ENCODE measurements around the gene BID.

Gene BID

DNA sequence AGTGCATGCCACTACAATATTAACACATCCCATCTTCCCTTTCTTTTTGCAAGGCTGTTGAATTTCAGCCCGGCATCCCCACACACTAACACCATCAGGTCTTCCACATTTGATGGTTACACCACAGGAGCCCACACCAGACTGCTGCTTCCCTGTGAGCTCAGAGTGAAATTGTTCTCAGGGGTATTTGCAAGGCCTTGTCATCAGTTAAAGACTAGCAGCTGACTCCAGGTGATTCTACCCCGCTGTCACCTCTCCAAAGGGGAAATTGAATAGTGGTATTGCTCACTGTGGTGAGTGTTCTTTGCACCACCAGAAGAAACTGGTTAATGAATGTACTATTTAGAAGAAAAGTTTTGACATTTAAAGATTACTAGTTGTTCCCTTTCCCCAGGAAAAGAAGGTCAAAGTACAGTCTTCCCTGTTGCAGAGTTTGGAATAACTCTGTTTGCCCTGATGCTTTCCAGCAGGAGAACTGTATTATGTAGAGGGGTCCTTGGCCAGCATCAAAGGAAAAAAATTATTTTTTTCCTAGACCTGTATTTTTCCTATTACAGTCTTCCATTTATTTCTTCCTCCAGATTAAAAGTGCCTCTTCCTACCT is 41.9 kb downstream of the BID start:
- no peak for DNase-seq

DNA sequence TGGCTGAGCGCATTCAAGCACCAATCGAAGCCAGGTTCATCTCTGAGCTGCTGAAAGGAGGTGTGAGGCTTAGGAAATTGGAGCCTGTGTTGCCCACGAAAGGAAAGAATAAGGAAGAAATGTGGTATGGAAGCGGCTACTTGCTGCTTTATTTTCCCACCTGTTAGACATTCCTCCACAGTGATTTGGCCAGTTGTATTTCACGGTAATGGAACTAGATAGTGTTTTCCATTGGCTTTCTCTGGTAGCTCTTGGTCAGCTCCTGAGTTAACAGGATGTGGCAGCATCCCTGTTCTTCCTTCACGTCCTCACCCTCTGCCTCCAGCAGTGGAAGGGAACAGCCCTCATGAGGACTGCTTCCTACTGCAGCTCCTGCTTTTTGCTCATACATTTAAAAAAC is 44.7 kb downstream of the BID start:
- DNase-seq, result no peak

DNA sequence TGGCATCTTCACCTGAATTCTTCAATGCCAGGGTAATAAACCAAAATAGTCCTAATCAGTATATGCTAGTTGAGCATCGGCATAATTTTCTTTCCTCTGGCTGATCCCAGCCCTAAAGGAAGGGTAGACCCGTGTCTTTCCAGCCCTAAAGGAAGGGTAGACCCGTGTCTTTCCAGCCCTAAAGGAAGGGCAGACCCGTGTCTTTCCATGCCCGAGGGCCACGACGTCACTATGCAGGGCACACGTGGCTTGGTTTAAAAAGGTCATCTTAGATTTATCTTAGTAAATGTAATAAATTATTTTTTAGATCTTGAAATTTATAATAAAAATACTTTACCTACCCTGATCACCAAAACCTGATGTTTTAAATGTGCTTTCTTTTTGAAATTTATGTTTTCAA is 45.5 kb downstream of the BID start:
- no peak for DNase-seq

DNA sequence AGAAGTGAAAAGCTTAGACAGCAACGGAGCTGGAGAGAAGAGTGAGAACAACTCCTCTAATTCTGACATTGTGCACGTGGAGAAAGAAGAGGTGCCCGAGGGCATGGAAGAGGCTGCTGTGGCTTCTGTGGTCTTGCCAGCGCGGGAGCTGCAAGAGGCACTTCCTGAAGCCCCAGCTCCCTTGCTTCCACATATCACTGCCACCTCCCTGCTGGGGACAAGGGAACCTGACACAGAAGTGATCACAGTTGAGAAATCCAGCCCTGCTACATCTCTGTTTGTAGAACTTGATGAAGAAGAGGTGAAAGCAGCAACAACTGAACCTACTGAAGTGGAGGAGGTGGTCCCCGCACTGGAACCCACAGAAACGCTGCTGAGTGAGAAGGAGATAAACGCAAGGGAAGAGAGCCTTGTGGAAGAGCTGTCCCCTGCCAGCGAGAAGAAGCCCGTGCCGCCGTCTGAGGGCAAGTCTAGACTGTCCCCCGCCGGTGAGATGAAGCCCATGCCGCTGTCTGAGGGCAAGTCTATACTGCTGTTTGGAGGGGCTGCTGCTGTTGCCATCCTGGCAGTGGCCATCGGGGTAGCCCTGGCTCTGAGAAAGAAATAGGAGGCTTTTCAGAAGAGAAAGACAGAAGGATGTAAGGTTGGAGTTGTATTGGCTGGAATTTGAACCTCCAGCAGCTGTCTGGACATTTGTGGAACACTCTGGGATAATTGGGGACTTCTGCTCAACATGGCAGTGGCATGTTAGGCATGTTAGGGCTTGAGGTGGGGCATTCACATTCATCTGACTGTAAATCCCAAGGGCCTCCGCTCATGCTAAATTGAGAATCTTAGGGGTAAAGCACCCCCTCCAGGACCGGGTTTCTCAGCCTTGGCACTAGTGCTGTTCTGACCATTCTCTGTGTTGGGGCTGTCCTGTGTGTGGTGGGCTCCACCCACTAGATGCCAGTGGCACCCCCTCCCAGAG is 47.1 kb downstream of the BID start:
- DNase-seq, result no peak

DNA sequence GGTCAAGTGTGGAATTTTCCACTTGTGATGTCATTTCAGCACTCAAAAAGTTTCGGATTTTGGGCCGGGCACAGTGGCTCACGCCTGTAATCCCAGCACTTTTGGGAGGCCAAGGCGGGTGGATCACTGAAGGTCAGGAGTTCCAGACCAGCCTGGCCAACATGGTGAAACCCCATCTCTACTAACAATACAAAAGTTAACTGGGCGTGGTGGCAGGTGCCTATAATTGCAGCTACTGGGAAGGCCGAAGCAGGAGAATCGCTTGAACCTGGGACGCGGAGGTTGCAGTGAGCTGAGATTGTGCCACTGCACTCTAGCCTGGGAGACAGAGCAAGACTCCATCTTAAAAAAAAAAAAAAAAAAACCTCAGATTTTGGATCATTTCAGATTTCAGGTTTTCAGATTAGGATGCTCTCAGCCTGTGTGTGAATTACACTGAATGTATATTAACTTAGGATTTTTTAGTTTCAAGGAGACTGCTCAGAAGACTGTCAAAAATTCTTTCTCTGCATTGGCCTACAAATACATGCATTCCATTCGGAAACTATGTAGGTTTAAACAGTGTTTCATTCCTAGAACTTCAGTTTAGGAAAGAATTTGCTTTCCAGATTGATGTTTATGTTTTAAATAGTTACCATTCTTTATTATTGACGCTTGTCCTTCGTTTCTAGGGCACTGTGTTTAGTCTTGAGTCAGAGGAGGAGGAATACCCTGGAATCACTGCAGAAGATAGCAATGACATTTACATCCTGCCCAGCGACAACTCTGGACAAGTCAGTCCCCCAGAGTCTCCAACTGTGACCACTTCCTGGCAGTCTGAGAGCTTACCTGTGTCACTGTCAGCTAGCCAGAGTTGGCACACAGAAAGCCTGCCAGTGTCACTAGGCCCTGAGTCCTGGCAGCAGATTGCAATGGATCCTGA is 48.0 kb downstream of the BID start:
- DNase-seq, result no peak

DNA sequence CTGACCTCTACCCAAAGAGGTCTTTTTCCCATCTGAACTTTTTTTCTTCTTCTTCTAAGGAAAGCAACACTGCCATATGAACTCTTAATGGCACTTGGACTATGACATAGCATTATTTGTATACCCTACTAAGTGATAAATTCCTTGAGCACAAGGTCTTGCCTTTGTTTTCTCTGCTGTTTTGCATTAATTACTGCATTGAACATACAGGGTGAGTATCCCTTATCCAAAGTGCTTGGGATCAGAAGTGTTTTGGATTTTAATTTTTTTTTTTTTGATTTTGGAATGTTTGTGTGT is 48.8 kb downstream of the BID start:
- no peak for DNase-seq

DNA sequence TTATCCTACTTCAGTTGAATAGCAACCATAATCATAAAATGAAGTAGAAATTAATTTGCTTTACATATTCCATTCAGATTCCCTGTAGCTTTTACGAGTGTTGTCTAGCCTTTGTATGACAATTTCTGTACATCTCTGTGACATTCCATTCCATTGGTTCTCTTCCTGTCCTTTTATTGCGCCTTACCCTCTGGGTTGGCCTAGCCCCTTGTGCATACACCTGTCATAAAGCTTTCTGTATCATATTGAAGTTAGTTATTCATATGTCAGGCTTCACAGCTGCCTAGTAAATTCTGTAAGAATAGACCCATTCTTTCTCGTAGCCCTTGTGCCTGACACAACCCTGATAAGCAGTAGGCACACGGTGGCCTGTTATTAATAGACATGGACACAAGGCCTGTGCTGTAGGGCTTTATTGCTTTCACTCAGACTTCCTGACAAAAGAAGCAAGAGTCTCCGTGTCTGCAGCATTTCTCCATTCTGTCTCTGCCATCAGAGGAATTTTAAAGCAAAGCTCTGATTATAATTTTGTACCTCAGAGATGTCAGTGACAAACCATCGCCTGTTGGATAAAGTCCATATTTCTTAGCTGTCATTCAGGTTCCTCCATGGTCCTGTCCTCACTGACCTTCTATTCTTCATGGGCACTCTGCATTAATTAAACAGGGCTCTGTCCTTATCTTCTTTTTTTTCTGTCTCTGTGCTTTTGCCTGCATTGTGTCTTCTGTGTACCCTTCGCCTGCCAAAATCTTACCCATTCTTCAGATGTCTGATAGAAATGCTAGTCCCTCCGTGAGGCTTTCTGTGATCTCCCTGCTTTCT is 49.4 kb downstream of the BID start:
- DNase-seq, result no peak

DNA sequence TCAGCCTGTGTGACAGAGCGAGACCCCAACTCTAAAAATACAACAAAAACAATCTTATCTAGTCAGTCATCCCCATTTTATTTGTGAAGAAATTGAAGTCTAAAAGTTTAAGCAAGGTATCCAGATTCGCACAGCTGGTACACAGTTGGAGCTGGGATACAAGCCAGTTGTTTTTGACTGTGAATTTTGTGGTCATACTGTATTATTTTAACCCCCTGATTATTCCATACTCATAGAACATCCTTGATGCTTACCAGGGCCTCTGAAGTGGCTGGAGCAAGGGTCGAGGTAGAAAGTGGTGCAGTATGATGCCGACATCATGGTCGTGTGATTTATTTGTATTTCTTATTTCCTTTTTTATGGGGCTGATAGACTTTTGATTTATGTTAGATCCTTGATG is 50.0 kb downstream of the BID start:
- DNase-seq, result no peak

DNA sequence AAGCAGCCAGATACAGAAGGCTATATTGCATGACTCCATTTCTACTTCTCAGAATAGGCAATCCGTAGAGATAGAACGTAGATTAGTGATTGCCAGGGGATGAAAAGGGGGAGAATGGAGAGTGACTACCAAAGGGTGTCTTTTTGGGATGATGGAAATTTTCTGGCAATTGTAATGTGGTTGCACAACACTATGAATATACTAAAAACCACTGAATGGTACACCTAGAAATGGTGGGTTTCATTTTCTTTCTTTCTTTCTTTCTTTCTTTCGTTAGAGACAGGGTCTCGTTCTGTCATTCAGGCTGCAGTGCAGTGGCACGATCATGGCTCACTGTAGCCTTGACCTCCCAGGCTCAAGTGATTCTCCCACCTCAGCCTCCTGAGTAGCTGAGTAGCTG is 54.4 kb downstream of the BID start:
- DNase-seq, result no peak

DNA sequence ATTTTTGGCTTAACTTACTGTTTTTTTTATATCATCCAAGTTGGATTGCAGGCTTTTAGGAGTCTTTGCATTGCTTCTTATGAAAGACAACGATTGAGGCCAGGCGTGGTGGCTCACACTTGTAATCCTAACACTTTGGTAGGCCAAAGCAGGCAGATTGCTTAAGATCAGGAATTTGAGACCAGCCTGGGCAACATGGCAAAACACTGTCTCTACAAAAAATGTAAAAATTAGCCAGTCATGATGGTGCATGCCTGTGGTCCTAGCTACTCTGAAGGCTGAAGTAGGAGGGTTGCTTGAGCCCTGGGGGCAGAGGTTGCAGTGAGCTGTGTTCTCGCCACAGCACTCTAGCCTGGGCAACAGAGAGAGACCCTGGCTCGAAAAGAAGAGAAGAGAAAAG is 56.6 kb downstream of the BID start:
- no peak for DNase-seq

DNA sequence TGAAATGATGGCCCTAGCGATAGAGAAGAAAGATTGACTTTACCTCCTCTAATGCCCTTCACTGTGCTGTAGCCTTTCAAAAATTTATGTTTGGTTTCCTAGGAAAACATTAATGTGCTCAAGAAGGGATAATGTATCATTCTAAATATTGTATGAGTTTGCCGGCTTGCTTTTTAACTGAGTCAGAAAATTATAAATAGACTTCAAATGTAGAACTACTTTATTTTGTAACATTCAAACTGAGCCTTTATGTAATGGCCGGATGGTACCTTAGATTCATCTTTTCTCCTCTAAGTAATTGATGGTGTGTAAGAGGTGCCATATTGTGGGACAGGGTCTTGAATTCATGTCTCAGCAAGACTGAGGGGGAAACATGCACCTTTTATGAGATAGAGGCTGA is 57.7 kb downstream of the BID start:
- no peak for DNase-seq

DNA sequence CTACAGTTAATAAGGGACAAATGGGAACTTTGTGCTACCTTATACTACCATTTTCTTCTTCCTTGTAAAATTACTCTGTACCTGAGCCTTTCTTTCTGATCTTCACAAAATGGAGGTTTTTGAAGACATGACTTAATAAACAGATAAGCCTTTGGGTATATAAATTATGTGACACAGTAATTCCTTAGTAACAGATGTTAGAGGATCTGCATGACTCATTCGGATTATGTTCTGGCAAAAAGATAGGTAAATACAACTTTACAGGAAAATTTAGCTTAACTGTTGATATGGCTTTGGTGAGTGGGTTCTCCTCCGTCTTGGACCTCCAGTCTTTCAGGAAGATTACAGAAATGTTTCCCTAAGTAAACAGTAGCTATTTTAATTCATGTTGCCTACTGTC is 61.8 kb downstream of the BID start:
- no peak for DNase-seq

DNA sequence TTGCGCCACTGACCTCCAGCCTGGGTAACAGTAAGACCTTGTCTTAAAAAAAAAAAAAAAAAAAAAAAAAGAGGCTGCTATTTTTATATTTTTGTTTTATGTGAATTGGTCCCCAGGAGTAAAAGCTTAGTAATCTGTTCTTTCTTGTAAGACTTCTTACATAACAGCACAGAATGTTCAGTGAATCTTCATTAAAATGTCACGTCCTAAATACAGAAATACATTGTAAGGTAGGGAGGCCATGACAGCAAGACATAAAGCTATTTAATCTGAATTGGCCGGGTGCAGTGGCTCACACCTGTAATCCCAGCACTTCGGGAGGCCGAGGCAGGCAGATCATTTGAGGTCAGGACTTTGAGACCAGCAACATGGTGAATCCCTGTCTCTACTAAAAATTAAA is 64.2 kb downstream of the BID start:
- no peak for DNase-seq

DNA sequence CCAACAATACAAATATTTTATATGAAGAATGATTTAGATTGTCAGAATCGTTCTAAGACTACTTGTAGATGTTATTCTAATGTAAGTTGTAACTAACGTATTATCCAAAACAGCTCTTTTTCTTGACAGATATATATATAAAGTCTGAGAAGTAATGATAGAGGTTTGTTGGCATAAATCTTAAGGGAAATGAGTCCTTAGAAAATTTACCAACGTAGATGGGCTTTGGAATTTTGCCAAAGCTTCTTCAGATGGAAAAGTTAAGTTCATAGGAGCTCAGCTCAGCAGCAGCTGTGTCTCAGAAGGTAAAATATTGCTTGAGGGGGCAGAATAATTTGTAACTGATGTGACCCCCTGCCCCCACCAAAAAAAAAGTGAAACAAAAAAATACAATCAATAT is 66.7 kb downstream of the BID start:
- no peak for DNase-seq

DNA sequence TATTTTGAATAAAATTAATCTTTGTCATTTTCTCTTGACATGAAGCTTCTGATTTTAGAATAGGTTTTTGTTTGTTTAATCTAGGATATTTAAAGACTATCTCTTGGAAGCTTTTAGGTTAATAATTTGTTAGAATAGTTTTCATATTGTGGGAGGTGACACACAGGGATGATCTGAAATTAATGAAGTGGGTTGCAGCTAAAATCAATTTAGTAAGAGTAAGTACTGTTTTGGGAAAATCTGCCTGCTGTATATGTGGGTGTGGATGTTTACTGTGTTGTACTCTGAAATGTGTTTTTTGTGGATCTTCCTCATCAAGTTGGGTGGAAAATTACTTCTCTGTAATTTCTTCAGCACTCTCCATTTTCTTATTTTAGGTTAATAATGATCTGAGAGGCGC is 67.3 kb downstream of the BID start:
- DNase-seq, result no peak

DNA sequence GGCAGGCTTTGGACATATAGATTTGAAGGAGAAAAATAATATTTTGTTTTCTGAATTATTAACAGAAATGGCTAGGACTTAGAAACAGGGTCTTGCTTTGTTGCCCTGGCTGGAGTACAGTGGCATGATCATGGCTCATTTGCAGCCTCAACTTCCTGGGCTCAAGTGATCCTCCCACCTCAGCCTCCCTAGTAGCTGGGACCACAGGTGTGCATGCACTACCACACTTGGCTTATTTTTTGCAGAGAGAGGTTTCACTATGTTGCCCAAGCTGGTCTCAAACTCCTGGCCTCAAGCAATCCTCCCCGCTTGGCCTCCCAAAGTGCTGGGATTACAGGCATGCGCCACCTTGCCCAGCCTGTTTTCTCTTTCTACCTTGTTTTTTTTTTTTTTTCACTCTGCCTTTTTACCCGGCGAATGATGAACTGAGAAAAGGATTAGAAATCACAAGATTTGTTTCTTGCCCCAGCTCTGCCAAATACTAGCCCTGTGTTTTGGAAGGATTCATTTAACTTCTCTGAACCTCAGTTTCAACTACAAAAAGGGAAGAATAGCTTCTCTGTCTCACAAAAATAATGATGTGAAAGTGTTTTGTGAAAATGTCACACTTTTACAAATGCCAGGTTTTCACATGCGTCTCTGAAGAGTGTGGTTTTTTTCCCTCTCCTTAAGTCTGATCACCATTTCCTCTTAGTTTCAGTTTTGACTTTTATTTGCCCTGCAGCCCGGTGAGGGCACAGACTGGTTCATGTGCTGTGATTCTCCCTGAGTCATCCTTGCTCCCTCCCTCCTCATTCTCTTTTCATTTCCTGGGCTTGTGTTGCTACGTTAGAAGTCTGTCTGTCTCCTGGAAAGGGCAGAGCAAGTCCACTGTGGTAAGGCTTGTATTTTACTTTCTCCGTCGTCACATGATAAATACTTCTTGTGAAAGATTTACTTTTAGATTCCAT is 68.0 kb downstream of the BID start:
- no peak for DNase-seq

DNA sequence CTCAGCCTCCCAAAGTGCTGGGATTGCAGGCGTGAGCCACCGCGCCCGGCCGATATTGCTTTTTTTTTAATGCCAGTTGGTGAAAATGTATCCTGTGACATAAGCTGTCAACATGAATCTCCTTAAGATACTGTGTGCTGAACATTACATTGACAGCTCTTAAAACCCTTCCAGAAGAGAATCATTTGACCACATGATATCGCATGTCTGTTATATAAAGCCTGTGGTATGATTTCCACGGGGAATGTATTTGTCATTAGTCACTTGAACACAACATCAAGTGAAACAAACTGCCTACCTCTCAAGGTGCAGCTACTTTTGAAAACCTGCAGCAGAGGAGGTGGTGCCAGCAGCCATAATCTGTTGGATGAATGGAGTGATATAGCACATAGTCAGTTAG is 68.7 kb downstream of the BID start:
- no peak for DNase-seq

DNA sequence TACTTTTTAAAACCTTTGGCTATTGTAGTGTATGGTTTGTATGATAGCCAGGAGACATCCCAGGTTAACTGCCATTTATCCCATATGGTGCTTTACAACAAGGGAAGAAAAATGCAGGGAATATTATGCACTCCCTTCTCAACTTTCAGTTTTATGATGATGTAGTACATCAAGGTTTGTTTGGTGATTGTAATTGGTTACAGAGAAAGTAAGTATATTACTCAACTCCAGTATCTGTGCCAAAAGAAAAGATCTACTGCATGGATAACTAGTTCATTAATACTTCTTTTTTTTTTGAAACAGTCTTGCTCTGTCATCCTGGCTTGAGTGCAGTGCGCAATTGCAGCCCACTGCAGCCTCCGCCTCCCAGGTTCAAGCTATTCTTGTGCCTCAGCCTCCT is 70.5 kb downstream of the BID start:
- DNase-seq, result no peak

DNA sequence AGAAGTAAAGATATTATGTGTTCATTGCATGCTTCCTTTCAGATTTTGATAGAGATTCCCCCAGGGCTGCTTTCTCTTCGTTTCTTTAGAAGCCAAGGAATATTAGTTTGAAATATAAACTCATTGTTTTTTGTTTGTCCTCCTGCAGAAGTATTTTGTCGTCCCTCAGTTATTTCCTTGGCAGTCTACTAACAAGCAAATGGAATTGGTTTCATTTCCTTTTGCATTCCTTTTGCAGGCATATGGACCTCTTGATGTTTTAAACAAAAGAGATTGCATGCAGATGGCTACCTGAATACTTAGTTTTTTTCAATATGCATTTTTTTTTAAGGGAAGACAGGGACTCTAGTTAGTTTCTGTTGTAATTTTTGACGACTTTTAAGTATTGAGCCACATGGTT is 73.5 kb downstream of the BID start:
- DNase-seq, result no peak

DNA sequence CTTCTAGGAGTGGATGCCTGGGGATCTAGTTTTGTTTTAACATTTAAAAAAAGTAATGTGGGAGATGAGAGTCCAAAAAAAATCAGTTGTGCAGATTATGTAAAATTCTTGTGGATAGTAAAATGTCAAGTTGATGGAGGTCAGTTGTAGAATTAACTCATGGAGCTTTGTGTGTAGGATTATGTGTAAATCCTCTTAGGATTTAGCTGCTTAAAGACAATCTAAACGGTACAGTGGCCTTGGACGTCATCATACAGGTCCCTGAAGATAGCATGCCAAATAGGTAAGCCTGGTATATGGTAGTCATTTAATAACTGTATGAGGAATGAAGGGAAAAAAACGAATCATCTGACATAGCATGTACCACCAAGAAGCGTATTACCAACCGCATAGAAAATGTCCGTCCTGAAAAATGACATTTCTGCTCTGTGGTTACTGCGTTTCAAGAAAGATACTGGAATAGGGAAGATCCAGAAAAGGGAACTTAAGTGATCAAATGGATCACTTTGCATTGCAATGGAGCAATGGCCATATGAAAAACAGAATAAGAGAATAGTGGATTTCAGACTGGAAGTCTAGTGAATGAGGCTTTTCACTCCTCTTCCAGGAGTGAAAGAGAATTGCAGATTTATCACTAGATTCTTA is 74.5 kb downstream of the BID start:
- no peak for DNase-seq

DNA sequence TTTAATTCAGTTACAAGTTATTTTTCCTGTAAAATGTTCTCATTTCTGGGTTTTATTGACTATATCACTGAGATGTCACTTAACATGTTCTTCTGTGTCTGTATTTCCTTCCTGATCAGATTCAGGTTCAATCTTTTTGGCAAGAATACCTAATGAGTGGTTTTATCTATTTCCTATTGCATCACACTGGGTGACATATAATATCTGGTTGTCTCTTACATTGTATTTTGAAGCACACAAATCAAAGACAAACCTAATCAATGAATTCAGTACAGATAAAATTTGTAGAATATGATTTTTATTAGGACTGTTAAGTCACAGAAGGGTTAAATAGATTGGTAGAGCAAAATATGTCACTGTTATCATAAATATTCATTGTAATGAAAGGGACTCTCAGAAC is 75.3 kb downstream of the BID start:
- DNase-seq, result no peak
